DLD1 (cell line): ENCODE results near the gene SLC9A6.
"Not testable (repeated sequence)": the region's sequence is repeated elsewhere in the genome, so short reads cannot be mapped to it uniquely, and the experiment has no call there.

Experiments
- in situ Hi-C: cut with HindIII; loops from 2 replicates; pipeline ENCODE4 v1.10.0; 2017; ENCODE audit warnings: low sequenced_read_pairs

The SLC9A6 gene

GRCh38 chrX:136061286-136061685 lies 76.1 kb downstream of the SLC9A6 start:
- in situ Hi-C loops, result no loop called here

DNA sequence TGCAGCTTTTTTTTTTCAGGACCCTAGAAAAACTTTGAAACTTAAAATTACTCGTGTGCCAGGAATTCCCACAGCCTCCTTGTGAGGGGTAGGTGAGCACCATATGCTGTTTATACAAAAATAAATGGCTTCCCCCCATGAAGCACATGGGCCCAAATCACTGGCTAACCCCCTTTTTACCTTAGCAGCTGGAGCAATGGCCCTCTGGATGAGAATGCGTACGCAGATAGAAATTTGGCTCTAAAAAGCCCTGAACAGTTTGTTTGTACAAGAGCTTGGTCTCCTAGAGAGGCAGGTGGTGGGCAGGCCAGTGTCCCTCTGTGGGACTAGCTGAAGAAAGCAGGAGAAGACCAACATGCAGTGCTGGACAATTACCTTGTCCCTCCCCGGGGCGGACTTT lies 76.5 kb downstream of the SLC9A6 start:
- in situ Hi-C loops, result no loop called here

- in situ Hi-C loops, result no loop called here
These were observed 78.3 kb downstream of the SLC9A6 start for GRCh38 chrX:136063340-136064079.

DNA sequence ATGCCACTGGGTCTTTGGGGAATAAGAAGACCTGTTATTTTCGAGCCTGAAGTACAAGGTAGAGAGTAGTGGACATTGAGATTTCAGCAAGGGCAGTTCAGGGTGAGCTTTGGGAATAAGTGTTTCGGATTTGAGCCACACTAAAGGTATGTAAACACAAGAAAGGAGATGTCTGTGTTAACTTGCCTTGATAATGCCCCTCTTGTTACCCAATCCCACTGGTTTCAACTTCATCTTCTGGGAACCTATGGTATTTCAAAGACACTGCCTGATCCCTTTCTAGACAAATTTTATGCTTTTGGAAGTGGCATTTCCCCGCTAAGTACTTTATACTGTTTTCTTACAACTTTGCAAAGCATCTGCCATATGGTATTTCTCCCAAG lies 79.4 kb downstream of the SLC9A6 start:
- in situ Hi-C loops, result no loop called here

DNA sequence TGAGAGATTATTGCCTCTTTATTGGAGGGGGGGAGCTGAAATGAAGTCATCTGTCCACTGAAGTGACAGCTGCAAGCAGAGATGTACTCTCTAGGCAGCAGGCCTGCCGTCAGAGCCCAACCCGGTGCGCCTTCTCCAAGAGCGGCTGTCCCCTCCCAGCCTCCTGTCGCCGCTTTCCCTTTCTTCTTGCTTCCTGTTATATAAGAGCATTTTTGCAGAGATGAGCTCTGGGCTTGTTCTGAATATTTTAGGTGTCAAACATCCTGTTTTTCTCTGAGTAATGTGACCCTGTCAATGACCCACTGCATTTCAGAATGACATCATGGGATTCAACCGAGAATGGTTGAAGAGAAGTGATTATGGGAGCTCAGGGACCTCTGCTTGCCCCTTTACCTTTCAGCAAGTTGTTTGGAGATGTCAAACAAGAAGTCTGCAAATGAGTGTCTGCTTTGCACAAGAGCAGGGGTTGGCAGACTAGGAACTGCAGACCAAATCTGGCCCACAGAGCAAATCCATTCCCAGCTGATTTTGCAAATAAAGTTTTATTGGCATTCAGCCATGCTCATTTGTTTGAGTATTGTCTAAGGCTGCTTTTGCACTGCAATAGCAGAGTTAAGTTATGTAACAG lies 79.9 kb downstream of the SLC9A6 start:
- in situ Hi-C loops, result no loop called here

GRCh38 chrX:136067097-136067496 lies 81.9 kb downstream of the SLC9A6 start:
- in situ Hi-C loops, result no loop called here

DNA sequence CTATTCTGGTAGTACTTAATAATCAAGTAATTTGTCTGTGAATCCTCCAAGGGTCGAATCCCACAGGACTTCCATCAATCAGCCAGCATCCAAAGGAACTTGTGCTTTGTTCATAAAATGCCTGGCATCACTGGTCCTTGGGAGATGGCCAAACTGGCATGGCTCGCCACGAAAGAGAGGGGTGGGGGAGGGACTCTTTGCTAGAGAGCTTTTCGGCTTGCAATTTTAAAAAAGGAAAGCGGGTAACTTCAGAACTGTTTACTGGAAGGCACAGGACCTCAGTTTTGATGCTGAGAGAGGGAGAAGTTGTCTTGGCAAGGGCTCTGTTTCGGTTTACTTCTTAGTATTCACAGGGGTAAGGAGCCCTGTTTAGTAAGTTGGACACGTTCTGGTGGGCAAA lies 82.7 kb downstream of the SLC9A6 start:
- in situ Hi-C loops, result no loop called here

DNA sequence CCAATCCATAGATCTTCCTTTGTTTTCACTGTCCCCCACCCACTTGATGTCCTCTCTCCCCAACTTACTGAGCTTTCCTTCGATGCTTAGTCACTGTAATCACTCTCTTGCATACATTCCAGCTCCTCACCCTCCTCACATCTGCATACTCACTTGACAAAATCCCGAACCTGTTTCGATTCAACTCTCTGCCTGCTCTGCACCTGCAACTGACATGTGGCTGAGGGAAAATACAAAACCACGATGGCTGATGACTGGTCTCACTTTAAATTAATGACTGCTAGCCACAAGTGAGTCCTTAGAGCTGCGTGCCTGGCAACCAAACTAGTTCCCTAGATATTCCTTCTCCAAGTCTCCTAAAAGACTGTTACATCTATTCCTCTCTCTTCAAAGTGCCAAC lies 91.7 kb downstream of the SLC9A6 start:
- in situ Hi-C loops, result no loop called here

DNA sequence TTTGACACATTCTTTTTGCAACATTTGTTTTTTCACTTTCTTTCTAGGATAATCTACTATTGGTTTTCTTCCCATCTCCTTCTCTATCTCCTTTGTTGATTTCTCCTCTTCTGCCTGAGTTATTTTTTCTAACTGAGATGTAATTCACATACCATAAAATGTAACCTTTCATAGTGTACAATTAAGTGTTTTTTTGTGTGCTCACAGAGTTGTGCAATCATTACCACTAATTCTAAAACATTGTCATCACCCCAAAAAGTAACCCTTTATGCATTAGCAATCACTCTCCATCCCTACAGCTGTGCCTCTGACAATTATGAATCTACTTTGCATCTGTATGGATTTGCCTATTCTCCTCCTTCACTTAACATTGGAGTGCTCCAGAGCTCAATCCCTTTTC lies 95.5 kb downstream of the SLC9A6 start:
- in situ Hi-C loops, result no loop called here

DNA sequence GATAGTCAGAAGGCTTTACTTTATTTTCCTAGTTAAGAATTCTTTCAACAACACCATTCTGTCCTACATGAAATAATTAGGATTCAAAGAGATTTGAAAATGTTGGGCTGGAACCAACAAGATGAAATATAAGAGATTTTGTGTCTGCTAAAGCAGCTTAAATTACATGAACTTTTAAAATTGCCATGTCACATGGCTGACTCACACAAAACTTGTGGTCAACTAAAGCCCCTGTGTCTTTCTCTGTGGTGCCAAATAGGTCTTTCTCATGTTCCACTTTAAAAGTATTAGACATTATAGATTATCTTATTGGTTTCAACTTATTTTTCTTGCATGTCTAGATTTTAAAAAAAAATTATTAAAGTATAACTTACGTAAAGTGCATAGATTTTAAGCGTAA lies 101.3 kb downstream of the SLC9A6 start:
- in situ Hi-C loops, result no loop called here

- in situ Hi-C loops, result not testable (repeated sequence)
These were observed 106.7 kb downstream of the SLC9A6 start for GRCh38 chrX:136091898-136092297.

DNA sequence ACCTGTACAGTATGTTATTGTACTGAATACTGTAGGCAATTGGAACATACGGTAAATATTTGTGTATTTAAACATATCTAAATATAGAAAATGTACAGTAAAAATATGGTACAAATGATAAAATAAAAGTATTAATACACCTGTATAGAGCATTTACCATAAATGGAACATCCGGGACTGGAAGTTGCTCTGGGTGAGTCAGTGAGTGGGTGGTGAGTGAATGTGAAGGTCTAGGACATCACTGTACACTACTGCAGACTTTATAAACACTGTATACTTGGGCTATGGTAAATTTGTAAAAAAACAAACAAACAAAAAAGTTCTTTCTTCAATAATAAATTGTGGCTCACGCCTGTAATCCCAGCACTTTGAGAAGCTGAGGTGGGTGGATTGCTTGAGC lies 109.7 kb downstream of the SLC9A6 start:
- in situ Hi-C loops, result no loop called here
